ENCODE results near the gene KLRF1.

KLRF1 gene

GRCh38 chr12:9794484-9795093 lies 32.7 kb upstream of the KLRF1 start:
- H3K36me3 ChIP-seq: no peaks in the 10 kb centered on the region
- H3K27ac ChIP-seq: no peak overlapping the region
- peaks cover 3% of the 10 kb centered on the region for H3K9me3 ChIP-seq (ENCODE audit: severe bottlenecking)
- no peaks in the 10 kb centered on the region for H3K27me3 ChIP-seq (ENCODE audit: insufficient read depth, low read depth, severe bottlenecking)
- TF ChIP-seq CTCF (IDR thresholded peaks at IDR 0.05; ENCODE audit: low read depth, low read length): no peak
- DNase-seq: no peak
- no peak overlapping the region for H3K4me3 ChIP-seq (ENCODE audit: low read depth, low read length)

GRCh38 chr12:9795945-9796344 lies 31.3 kb upstream of the KLRF1 start:
- TF ChIP-seq CTCF (IDR thresholded peaks at IDR 0.05; ENCODE audit: low read depth, low read length): no peak
- H3K27me3 ChIP-seq (ENCODE audit: insufficient read depth, low read depth, severe bottlenecking): no peaks in the 10 kb centered on the region

GRCh38 chr12:9796346-9796745 lies 30.9 kb upstream of the KLRF1 start:
- H3K4me3 ChIP-seq (ENCODE audit: low read depth, low read length): no peak overlapping the region
- H3K27ac ChIP-seq: no peak overlapping the region
- no peak for DNase-seq
- no peaks in the 10 kb centered on the region for H3K9me3 ChIP-seq (ENCODE audit: severe bottlenecking)
- H3K36me3 ChIP-seq: no peaks in the 10 kb centered on the region
- no peak for TF ChIP-seq CTCF (IDR thresholded peaks at IDR 0.05; ENCODE audit: low read depth, low read length)
- no peaks in the 10 kb centered on the region for H3K27me3 ChIP-seq (ENCODE audit: insufficient read depth, low read depth, severe bottlenecking)

More at GRCh38 chr12:9795945-9796344, 31.3 kb upstream of the KLRF1 start:
- no peak overlapping the region for H3K27ac ChIP-seq
- H3K36me3 ChIP-seq: no peaks in the 10 kb centered on the region
- DNase-seq: no peak
- H3K9me3 ChIP-seq (ENCODE audit: severe bottlenecking): no peaks in the 10 kb centered on the region
- H3K4me3 ChIP-seq (ENCODE audit: low read depth, low read length): no peak overlapping the region

GRCh38 chr12:9796971-9797370 lies 30.3 kb upstream of the KLRF1 start:
- Histone ChIP-seq H3K27ac (no peak overlapping the region), H3K4me3 (ENCODE audit: low read depth, low read length) (no peak overlapping the region), H3K27me3 (ENCODE audit: insufficient read depth, low read depth, severe bottlenecking) (no peaks in the 10 kb centered on the region), H3K36me3 (no peaks in the 10 kb centered on the region), H3K9me3 (ENCODE audit: severe bottlenecking) (no peaks in the 10 kb centered on the region)
- no peak for DNase-seq
- no peak for TF ChIP-seq CTCF (IDR thresholded peaks at IDR 0.05; ENCODE audit: low read depth, low read length)

- TF ChIP-seq CTCF (IDR thresholded peaks at IDR 0.05; ENCODE audit: low read depth, low read length): peak; percentile 71
- Histone ChIP-seq H3K9me3 (ENCODE audit: severe bottlenecking) (no peaks in the 10 kb centered on the region), H3K4me3 (ENCODE audit: low read depth, low read length) (no peak overlapping the region), H3K36me3 (no peaks in the 10 kb centered on the region), H3K27me3 (ENCODE audit: insufficient read depth, low read depth, severe bottlenecking) (no peaks in the 10 kb centered on the region), H3K27ac (no peak overlapping the region)
- DNase-seq: peak; percentile 56
Measured at GRCh38 chr12:9797722-9798619, 29.3 kb upstream of the KLRF1 start.
